ENCODE measurements around the gene PKNOX2. TPM values are rescaled to one million over a fixed set of nuclear protein-coding genes. Genes with fewer than 3 reads are reported as not detected.

PKNOX2 gene
- total RNA-seq, 1 donor, result under 0.01 TPM

GRCh38 chr11:125398475-125398874 lies 233.9 kb downstream of the PKNOX2 start:
- no peak for TF ChIP-seq CTCF (IDR thresholded peaks at IDR 0.05; ENCODE audit: extremely low read depth, low read depth, low read length)
- H3K27me3 ChIP-seq (ENCODE audit: insufficient read depth, low read length), result peaks cover 33% of the 10 kb centered on the region
- DNase-seq (ENCODE audit: insufficient read length, low spot score, missing footprints), result no peak
- no peaks in the 10 kb centered on the region for H3K36me3 ChIP-seq (ENCODE audit: insufficient read depth, low read length)
- no peak overlapping the region for H3K27ac ChIP-seq (ENCODE audit: low read depth, low read length)
- no peaks in the 10 kb centered on the region for H3K9me3 ChIP-seq (ENCODE audit: low read depth, low read length)
- no peaks in the 10 kb centered on the region for H3K79me2 ChIP-seq (ENCODE audit: insufficient read depth, low read length)
- H2AFZ ChIP-seq (ENCODE audit: low read length), result no peak overlapping the region
- no peaks in the 10 kb centered on the region for H3K4me1 ChIP-seq (ENCODE audit: insufficient read depth, low read length)
- H3K4me3 ChIP-seq (ENCODE audit: insufficient read depth, low read length), result no peak overlapping the region
- H4K20me1 ChIP-seq (ENCODE audit: insufficient read depth, low read length), result no peaks in the 10 kb centered on the region
- no peak overlapping the region for H3K4me2 ChIP-seq (ENCODE audit: insufficient read depth, low read length)

- TF ChIP-seq CTCF (IDR thresholded peaks at IDR 0.05; ENCODE audit: extremely low read depth, low read depth, low read length), result no peak
- no peak for DNase-seq (ENCODE audit: insufficient read length, low spot score, missing footprints)
- no peaks in the 10 kb centered on the region for H3K79me2 ChIP-seq (ENCODE audit: insufficient read depth, low read length)
Measured at GRCh38 chr11:125398994-125399640, 234.6 kb downstream of the PKNOX2 start.

GRCh38 chr11:125399945-125400344 lies 235.4 kb downstream of the PKNOX2 start:
- Histone ChIP-seq H3K36me3 (ENCODE audit: insufficient read depth, low read length) (no peaks in the 10 kb centered on the region), H3K4me1 (ENCODE audit: insufficient read depth, low read length) (no peaks in the 10 kb centered on the region), H3K27me3 (ENCODE audit: insufficient read depth, low read length) (peaks cover 38% of the 10 kb centered on the region), H3K4me3 (ENCODE audit: insufficient read depth, low read length) (no peak overlapping the region), H3K27ac (ENCODE audit: low read depth, low read length) (no peak overlapping the region), H2AFZ (ENCODE audit: low read length) (no peak overlapping the region), H3K4me2 (ENCODE audit: insufficient read depth, low read length) (no peak overlapping the region), H3K9me3 (ENCODE audit: low read depth, low read length) (no peaks in the 10 kb centered on the region), H4K20me1 (ENCODE audit: insufficient read depth, low read length) (no peaks in the 10 kb centered on the region), H3K79me2 (ENCODE audit: insufficient read depth, low read length) (no peaks in the 10 kb centered on the region)
- DNase-seq (ENCODE audit: insufficient read length, low spot score, missing footprints), result no peak
- TF ChIP-seq CTCF (IDR thresholded peaks at IDR 0.05; ENCODE audit: extremely low read depth, low read depth, low read length), result no peak

More at GRCh38 chr11:125398994-125399640, 234.6 kb downstream of the PKNOX2 start:
- no peaks in the 10 kb centered on the region for H3K36me3 ChIP-seq (ENCODE audit: insufficient read depth, low read length)
- no peak overlapping the region for H2AFZ ChIP-seq (ENCODE audit: low read length)
- H3K4me2 ChIP-seq (ENCODE audit: insufficient read depth, low read length), result no peak overlapping the region
- no peaks in the 10 kb centered on the region for H4K20me1 ChIP-seq (ENCODE audit: insufficient read depth, low read length)
- no peak overlapping the region for H3K27ac ChIP-seq (ENCODE audit: low read depth, low read length)
- H3K4me3 ChIP-seq (ENCODE audit: insufficient read depth, low read length), result no peak overlapping the region
- peaks cover 39% of the 10 kb centered on the region for H3K27me3 ChIP-seq (ENCODE audit: insufficient read depth, low read length)
- no peaks in the 10 kb centered on the region for H3K9me3 ChIP-seq (ENCODE audit: low read depth, low read length)
- H3K4me1 ChIP-seq (ENCODE audit: insufficient read depth, low read length), result no peaks in the 10 kb centered on the region

GRCh38 chr11:125401235-125401634 lies 236.7 kb downstream of the PKNOX2 start:
- TF ChIP-seq CTCF (IDR thresholded peaks at IDR 0.05; ENCODE audit: extremely low read depth, low read depth, low read length), result no peak
- DNase-seq (ENCODE audit: insufficient read length, low spot score, missing footprints), result no peak
- H2AFZ ChIP-seq (ENCODE audit: low read length), result no peak overlapping the region

More at GRCh38 chr11:125401235-125401634, 236.7 kb downstream of the PKNOX2 start:
- Histone ChIP-seq H3K9me3 (ENCODE audit: low read depth, low read length) (no peaks in the 10 kb centered on the region), H3K4me3 (ENCODE audit: insufficient read depth, low read length) (no peak overlapping the region), H3K79me2 (ENCODE audit: insufficient read depth, low read length) (no peaks in the 10 kb centered on the region), H3K27me3 (ENCODE audit: insufficient read depth, low read length) (peaks cover 45% of the 10 kb centered on the region), H3K4me1 (ENCODE audit: insufficient read depth, low read length) (no peaks in the 10 kb centered on the region), H3K4me2 (ENCODE audit: insufficient read depth, low read length) (no peak overlapping the region), H3K27ac (ENCODE audit: low read depth, low read length) (no peak overlapping the region), H4K20me1 (ENCODE audit: insufficient read depth, low read length) (no peaks in the 10 kb centered on the region), H3K36me3 (ENCODE audit: insufficient read depth, low read length) (no peaks in the 10 kb centered on the region)

All from osteoblast (primary cell).